HG03196 (cell line): ENCODE measurements around the gene STAG1.
"Not testable (repeated sequence)": the region's sequence is repeated elsewhere in the genome, so short reads cannot be mapped to it uniquely, and the experiment has no call there.

ENCODE experiments used
- ATAC-seq: cut with Tn5 transposase; IDR thresholded peaks from one replicate; pipeline ENCODE4 v1.9.1; 2021; ENCODE audit not compliant: unreplicated experiment

The STAG1 gene

DNA sequence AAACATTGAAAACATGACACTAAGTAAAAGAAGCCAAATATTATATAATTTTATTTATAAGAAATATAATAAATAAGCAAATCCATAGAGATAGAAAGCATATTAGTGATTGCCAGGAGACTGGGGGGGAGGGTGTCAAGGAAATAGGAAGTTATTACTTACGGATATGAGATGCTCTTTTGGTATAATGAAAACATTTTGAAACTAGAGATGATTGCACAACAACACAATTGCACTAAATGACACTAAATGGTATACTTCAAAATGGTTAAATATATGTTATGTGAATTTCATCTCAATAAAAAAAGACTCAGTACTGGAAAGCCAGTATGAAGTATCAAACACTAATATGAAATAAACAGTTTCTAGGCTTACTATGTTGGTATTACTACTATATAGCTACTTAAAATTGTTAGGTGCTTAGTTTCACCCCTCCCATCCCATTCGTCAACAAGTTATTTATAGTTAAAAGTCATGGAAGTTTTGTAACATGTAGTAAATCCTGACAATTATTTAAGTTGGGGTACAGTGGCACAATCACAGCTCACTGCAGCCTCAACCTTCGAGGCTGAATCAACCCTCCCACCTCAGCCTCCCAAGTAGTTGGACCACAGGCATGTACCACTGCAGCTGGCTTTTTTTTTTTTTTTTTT, 43.7 kb downstream of the STAG1 start:
- no peak for ATAC-seq

DNA sequence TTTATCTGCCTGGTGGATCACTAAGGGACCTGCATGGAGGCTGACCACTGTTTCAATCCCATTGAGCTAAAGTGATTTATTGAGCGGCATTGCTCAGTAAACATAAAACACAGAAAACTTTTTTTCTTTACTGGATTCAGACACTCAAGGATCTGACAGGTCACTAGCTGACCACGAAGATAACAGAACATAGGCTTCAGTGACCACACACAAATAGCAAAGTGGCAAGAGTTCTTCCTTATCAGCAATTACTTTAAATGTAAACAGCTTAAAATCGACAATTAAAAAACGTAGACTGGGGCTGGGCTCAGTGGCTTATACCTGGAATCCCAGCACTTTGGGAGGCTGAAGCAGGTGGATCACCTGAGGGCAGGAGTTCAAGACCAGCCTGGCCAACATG, 48.7 kb downstream of the STAG1 start:
- ATAC-seq, result no peak

DNA sequence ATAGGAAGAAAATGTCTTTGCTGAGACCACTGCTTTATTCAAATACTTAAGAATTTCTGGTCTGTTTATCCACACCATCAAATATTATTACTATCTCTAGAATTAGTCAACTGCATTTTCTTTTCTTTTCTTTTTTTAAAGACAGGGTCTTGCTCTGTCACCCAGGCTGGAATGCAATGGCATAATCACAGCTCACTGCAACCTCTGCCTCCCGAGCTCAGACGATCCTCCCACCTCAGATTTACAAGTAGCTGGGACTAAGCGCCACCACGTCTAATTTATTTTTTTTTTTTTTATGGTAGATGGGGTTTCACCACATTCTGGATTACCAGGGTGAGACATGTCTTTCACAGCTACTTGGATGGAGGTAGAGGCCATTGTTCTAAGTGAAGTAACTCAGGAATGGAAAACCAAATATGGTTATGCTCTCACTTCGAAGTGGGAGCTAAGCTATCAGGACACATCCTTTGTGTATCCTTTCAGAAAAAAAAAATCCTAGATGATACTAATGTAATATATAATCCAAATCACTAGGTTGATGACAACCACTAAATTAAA, 52.8 kb downstream of the STAG1 start:
- ATAC-seq, result no peak

DNA sequence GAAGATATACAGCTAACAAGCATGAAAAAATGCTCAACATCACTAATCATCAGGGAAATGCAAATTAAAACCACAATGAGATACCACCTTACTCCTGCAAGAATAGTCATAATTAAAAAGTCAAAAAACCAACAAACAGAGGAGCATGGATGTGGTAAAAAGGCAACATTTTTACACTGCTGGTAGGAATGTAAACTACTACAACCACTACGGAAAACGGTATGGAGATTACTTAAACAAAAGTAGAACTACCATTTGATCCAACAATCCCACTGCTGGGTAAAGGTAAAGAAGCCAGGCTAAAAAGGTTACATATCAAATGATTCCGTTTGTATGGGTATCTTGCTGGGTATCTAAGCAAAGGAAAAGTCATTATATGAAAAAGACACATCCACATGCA, 53.8 kb downstream of the STAG1 start:
- no peak for ATAC-seq

DNA sequence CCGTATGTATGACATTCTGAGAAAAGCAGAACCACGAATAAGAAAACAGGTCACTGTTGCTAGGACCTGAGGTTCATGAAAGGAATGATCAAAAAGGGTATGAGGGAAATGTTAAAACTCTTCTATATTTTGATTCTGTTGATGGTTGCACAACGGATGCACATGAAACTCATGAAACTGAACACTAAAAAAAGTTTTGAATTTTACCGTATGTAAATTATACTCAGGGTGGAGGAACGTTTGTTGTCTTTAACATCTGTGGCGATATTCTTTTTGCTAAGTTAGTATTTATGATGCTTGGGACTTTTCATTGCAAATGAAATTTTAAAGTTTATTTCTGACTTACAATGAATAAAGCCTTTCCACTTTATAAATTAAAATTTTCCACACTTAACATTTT, 55.4 kb downstream of the STAG1 start:
- ATAC-seq, result no peak

DNA sequence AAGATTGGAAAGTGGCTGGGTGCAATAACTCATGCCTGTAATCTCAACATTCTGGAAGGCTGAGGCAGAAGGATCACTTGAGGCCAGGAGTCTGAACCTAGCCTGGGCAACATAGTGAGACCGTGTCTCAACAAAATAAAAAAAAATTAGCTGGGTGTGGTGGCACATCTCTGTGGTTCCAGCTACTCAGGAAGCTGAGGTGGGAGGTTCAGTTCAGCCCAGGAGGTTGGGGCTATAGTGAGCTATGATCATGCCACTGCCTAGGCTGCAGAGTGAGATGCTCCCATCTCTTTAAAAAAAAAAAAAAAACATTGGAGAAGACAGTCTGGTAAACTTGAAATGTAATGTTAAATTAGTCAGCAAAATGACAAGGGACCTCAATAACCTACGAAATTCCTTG, 57.9 kb downstream of the STAG1 start:
- ATAC-seq, result no peak

DNA sequence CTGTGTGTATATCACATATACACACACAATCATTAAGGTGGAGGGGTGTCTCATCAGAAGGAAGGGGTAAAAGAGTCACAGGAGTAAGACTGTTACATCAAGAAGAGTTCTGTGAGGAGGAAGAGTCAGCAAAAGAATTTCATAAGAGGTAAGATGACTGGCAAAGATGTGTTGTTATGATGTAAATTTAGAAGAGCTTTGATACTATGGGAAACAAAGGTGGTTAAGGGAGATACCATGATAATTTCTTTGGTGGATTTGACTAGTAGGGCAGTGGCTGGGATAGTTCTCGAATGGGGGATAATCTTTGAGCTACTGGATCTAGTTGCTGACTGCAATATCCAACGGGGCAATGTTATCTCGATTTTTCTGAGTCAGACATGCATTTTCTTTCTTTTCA, 61.6 kb downstream of the STAG1 start:
- no peak for ATAC-seq

DNA sequence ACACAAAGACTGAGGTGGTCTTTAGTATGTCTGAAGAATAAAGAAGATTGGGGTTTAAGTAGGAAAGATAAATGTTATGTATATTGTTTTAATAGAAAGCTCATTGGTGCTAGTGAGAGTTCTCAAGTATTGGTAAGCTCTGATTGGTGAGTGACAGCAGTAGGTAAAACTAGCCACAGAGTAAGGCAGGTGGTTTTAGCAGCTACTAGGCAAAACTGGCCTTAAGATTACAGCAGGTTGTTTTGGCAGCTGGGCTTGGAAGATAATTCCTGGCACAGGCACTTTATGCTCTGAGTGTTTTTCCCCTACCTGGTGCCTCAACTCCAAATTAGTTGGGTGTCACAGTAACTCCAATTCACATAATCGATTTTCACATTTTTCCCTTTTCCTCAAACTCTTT, 66.3 kb downstream of the STAG1 start:
- ATAC-seq, result no peak

DNA sequence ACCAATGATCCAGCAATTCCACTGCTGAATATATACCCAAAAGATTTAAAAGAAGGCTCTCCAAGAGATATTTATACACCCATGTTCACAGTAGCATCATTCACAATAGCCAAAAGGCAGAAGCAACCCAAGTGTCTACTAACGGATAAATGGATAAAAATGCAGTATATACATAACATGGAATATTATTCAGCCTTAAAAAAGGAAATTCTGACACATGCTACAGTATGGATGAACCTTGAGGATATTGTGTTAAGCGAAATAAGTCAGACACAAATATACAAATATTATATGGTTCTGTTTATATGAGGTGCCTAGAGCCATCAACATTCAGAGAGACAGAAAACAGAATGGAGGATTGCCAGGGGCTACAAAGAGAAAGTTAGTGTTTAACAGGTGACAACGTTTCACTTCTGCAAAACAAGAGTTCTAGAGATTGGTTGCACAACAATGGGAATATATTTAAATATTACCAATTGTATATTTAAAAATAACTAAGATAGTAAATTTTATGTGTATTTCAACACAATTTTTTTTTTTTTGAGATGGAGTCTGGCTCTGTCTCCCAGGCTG, 69.4 kb downstream of the STAG1 start:
- no peak for ATAC-seq

DNA sequence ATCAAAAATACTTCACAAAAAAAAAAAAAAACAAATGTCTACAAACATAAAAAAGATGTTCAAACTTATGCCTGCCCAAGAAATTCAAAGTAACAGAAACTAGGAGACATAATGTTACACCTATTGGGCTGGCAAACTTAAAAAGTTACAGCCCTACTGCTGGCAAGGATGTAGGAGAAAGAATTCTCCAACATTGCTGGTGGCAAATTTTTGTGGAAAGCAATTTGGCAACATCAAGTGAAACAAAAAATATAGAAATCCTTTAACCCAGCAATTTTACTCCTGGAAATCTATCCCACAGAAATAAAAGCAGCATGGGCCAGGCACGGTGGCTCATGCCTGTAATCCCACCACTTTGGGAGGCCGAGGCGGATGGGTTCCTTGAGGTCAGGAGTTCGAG, 73.2 kb downstream of the STAG1 start:
- no peak for ATAC-seq

DNA sequence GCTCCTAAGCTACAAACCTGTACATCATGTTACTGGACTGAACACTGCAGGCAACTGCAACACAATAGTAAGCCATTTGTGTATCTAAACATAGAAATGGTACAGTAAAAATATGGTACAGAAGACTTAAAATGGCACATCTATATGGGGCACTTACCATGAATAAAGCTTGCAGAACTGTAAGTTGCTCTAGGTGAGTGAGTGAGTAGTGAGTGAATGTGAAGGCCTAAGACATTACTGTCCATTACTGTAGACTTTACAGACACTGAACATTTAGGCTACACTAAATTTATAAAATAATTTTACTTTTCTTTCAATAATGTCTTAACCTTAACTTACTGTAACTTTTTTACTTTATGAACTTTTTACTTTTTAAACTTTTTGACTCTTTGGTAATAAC, 76.2 kb downstream of the STAG1 start:
- ATAC-seq, result no peak

DNA sequence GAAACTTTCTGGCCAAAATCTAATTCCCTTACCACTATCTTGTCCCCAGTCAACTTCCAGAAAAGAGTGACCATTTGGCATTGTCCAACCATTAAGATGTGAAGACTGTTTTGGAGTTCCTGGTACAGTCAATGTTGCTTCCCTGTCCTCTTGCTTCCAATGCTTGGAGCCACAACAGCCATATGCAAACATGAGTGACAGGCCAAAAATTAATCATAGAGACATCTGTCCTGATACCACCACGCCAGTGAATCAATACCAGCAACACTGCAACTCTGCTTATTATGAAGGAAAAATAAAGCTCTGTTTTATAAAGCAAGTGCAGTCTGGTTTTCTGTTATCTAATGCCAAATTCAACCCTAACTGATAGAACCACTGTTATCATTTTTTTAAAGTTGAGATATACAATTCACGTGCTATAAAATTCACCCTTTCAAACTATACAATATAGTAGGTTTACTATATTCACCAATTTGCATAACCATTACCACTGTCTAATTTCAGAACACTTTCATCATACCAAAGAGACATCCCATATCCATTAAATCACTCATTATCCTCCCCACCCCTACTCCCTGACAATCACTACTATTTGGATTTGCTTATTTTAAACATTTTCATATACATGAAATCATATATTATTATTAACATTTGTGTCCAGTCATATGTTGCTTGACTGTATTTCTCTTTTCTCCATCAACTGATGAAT, 76.9 kb downstream of the STAG1 start:
- no peak for ATAC-seq

DNA sequence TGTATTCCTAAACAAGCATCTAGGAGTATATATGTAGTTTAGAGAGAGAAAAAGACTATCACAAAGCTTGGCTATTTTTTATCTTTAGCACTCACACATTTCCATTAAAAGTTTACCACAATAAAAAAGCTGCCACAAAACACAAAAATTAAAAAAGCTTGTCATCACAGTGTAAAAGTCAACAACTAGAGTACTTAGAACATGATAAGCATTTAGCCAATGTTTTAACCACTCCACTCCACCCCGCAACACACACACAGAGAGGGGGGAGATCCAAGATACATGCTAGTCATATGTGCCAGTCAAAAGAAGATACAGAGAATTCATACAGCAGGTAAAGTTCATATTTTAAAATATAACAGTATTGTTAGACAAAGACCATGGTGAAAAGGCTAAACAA, 79.7 kb downstream of the STAG1 start:
- ATAC-seq, result no peak

DNA sequence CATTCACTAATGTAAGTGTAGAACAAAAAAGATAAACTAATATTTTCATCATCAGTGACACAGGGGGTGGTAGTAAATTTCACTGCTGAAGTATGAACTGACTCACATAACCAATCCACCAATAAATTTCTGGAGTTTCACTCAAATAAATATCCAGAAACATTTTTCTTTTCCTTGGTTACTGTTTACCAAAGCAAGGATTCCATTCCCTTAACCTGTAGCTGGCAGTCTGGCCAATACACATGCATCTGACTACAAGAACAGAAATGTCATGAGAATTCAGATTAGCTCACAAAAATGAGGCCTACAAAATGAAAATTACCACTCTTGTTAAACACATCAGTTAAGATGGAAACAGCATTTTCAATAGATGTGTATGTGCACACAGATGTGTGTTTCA, 80.3 kb downstream of the STAG1 start:
- ATAC-seq, result no peak

DNA sequence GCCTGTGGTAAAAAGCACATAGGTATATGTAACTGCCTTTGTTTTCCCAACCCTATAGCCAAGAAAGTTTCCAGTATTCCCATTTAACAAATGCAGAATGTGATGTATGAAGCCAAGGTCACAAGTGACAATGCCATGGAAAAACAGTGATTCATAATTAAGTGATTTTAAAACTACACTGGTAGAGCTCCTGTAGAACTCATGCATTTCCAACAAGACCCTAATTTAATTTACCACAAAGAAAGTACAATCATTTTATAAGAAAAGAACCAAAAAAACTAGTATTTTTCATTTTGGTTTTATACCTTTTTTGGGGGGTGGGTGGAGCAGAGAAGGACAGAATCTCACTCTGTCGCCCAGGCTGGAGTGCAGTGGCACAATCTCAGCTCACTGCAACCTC, 82.0 kb downstream of the STAG1 start:
- ATAC-seq, result no peak

DNA sequence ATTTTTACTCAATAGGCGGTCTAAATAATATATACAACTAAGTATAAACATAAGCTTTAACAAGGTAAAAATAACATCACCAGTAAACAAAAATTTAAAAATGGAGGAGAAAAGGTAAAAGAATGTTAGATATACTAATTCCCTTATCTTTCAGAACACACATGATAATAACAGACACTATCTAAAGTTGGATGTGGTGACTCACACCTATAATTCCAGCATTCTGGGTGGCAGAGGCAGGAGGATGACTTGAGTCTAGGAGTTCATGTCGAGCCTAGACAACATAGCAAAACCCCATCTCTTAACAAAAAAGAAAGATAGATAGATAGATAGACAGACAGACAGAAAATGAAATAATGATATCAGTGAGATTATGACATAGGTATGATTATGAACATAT, 85.1 kb downstream of the STAG1 start:
- ATAC-seq, result no peak

DNA sequence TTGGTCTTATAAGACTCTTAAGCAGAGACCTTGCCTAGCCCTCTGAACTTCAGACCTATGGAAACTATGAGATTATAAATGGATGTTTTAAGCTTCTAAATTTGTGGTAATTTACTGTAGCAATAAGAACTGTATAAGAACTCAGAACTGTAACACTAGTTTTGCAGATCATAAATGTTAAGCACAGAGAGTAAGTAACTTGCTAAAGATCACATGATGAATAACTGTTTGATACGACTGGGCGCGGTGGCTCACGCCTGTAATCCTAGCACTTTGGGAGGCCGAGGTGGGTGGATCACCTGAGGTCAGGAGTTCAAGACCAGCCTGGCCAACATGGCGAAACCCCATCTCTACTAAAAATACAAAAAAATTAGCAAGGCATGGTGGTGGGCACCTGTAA, 85.9 kb downstream of the STAG1 start:
- not testable (repeated sequence) for ATAC-seq

DNA sequence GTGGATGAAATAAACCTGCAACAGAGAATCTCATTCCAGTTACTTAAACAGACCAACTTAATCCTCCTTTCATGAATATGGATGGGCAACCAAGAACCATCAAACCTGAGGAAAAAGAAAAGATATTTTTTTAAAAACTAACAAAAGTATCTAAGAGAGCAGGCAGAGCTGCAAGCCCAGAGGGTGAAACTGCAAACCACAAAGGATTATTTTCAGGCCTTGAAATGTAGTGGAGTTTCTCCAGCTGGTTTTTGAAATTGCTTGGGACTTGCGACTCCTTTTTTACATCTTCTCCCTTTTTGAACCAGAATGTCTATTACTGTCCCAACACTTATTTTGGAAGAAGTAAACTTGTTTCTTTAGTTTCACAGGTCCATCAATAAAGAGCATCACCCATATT, 87.4 kb downstream of the STAG1 start:
- no peak for ATAC-seq

DNA sequence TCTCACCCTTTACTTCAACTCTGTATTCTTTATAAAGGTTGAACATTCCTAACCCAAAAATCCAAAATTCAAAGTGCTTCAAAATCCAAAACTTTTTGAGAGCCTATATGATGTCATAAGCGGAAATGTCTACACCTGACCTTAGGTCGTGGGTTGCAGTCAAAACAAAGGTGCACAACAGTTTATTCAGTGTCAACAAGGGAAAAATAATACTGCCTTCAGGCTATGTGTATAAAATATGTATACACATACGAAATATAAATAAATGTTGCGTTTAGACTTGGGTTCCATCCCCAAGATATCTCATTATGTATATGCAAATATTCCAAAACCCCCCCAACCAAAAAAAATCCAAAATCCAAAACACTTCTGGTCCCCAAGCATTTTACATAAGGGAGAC, 90.9 kb downstream of the STAG1 start:
- no peak for ATAC-seq

DNA sequence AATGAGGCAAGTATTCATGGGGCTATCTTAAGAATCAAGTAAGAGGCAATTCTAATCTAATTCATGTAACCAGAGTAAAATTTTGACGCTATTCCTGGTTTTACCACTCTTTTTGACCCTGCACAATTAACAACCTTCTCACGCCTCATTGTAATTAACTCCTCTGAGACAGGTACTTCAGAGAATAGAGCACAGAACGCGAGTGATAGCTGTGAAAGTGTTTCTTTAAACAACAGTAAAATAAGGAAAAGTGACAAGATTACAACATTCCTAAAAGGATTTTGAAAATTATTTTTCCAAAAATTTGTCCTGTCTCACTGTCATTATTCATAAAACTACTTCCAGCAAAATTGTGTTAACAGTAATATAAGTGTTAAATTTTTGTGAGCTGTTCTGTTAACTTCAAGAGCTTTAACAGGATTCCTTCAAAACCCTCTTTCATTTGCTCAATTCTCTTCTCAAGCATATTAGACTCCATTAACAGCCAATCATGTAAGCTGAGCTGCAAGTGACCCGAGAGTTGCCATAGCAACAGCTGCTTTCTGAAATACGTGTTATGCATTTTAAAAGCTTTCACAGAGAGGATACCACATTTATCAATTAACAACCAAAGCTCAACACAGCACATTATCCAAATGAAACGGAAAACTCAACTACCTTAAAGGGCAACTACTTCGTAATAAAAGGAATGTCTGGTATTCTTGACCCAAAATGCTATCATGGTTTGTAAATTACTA, 93.1 kb downstream of the STAG1 start:
- ATAC-seq, result no peak

DNA sequence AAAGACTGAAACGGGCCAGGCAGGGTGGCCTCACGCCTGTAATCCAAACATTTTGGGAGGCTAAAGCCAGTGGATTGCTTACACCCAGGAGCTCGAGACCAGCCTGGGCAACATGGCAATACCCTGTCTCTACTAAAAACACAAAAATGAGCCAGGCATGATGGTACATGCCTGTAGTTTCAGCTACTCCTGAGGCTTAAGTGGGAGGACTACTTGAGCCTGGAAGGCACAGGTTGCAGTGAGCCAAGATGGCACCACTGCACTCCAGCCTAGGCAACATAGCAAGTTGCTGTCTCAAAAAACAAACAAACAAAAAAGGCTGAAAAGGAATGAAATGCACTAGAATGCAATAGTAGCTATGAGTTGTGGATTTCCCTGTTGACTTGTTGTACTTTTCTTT, 94.7 kb downstream of the STAG1 start:
- ATAC-seq, result no peak

DNA sequence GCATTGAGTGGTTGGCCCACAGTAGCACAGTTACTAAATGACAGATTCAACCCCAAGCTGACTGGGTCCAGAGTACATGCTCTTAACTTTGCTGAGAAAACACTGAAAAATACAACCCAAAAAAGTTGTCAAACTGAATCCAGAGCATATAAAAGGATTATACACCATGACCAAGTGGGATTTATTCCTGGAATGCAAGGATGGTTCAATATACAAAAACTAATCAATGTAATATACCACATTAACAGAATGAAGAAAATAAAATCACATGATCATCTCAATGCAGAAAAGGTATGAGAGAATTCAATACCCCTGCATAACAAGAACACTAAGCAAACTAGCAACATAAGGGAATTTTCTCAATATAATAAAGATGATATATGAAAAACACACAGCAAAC, 98.5 kb downstream of the STAG1 start:
- ATAC-seq, result no peak
